NCI-H2196 treated with DMSO at 0.1 percent for 48 hours (cell line): ENCODE data around the gene RARRES2.
"Not testable (repeated sequence)": the region's sequence is repeated elsewhere in the genome, so short reads cannot be mapped to it uniquely, and the experiment has no call there.

ENCODE experiments used
- DNase-seq: peaks from one replicate; lab custom pipeline; 2025; ENCODE audit not compliant: unreplicated experiment; lab: John Stamatoyannopoulos, UW

Gene RARRES2

DNA sequence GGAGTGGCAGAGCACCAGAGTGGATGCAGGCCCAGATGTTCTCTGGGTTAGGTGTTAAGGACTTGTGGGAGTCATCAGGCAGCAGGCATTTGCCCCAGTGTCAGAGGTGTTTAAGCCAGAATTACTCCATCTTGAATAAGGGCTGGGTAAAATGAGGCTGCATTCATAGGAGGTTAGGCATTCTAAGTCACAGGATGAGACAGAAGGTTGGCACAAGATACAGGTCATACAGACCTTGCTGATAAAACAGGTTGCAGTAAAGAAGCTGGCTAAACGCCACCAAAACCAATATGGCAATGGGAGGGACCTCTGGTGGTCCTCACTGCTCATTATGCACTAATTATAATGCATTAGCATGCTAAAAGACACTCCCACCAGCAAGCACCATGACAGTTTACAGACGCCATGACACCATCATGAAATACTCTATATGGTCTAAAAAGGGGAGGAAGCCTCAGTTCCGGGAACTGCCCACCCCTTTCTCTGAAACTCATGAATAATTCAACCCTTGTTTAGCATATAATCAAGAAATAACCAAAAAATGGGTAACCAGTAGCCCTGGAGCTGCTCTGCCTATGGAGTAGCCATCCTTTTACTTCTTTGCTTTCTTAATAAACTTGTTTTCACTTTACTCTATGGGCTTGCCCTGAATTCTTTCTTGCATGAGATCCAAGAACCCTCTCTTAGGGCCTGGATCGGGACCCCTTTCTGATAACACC is 19.2 kb downstream of the RARRES2 start:
- DNase-seq: no peak

DNA sequence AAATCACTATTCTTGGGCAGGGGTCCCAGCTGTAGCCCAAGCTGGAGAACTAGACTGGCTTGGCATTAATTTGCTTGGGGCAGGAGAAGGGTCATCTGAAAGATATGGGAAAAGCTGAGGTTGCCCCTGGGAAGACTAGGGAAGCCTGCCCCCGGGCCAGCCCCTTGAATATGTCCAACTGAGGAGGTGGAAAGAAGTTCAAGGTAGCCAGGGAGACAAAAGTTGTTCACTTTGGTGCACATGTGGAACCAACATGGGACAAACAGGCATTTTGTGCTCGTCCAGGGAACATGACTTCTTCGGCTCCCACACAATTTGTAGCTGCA is 19.7 kb downstream of the RARRES2 start:
- DNase-seq: no peak

DNA sequence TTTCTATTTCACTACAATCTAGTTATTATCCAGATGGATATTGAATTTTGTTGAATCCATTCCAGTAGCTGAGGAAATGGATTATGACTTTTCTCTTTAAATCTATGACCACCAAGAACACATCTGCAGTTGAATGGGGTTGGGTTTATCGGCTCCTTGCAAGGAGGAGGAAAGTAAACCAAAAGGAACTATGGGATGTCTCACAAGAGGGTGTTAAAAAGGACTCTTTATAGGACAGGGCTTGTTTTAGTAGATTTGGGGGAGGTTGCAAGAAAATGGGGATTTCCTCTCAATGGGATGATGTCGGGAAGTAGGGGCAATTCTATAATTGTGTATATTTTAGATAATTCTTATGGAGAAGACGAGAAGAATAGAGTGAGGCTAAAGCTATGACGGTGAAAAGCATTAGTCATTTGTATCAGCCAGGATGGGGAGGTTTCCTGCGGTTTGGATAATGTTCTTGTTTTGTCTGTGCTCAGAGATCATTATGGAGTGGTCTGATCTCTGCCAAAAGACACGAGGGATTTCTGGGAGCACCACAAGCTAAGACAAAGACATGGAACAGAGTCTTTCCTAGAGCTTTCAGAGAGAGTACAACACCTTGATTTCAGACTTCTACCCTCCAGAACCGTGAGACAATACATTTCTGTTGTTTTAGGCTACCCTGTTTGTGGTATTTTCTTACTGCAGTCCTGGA is 23.5 kb downstream of the RARRES2 start:
- DNase-seq: no peak

- DNase-seq: not testable (repeated sequence)
Measured at GRCh38 chr7:150316987-150317386, 24.4 kb downstream of the RARRES2 start.

GRCh38 chr7:150314639-150315239 is 26.7 kb downstream of the RARRES2 start:
- no peak for DNase-seq

- DNase-seq: no peak
Measured at GRCh38 chr7:150313870-150314269, 27.6 kb downstream of the RARRES2 start.

GRCh38 chr7:150313367-150313809 is 28.0 kb downstream of the RARRES2 start:
- no peak for DNase-seq

DNA sequence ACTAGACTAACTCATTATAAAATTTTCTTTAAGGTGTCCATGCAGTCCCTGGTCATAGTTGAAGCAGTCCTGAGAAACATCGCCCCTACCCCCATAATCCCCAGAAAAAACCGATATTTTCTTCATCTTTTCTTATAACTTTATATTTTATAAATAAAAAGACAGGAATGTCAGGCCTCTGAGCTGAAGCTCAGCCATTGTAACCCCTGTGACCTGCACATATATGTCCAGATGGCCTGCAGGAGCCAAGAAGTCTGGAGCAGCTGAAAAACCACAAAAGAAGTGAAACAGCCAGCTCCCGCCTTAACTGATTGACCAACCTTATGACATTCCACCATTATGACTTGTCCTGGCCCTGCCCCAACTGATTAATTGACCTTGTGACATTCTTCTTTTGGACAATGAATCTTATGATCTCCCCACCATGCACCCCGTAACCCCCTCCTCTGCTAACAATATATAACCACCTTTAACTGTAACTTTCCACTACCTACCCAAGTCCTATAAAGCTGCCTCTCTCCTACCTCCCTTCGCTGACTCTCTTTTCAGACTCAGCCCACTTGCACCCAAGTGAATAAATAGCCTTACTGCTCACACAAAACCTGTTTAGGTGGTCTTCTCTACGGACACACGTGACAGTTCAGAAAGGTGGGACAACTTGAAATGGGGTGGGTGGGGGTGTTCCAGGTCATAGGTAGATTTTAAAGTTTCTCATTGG is 28.6 kb downstream of the RARRES2 start:
- not testable (repeated sequence) for DNase-seq

- no peak for DNase-seq
Measured at GRCh38 chr7:150311711-150312110, 29.7 kb downstream of the RARRES2 start.

DNA sequence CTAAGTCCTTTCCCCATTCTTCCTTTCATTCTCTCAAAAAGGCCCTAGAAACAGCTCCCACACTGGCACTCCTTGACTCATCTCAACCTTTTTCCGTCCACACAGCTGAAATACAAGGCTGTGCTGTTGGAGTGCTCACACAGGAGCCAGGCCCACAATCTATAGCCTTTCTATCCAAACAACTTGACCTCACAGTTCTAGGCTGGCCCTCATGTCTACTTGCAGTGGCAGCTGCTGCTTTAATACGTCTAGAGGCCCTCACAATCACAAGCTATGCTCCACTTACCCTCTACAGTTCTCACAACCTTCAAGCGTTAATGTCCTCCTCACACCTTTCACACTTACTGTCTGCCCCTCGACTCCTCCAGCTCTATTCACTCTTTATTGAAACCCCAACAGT is 30.3 kb downstream of the RARRES2 start:
- no peak for DNase-seq

DNA sequence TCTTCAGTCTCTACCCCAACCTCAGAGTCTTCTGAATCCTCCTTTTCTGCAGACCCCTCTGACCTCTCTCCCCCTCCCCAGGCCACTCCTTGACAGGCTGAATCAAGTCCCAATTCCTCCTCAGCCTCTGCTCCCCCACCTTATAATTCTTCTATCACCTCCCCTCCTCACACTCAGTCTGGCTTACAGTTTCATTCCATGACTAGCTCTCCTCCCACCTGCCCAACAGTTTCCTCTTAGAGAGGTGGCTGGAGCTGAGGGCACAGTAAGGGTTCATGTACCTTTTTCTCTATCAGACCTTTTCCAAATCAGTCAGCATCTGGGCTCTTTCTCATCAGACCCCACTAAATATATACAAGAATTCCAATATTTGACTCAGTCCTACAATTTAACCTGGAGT is 32.9 kb downstream of the RARRES2 start:
- DNase-seq: no peak

- DNase-seq: no peak
Measured at GRCh38 chr7:150307904-150308303, 33.5 kb downstream of the RARRES2 start.

- no peak for DNase-seq
Measured at GRCh38 chr7:150307129-150307528, 34.3 kb downstream of the RARRES2 start.

DNA sequence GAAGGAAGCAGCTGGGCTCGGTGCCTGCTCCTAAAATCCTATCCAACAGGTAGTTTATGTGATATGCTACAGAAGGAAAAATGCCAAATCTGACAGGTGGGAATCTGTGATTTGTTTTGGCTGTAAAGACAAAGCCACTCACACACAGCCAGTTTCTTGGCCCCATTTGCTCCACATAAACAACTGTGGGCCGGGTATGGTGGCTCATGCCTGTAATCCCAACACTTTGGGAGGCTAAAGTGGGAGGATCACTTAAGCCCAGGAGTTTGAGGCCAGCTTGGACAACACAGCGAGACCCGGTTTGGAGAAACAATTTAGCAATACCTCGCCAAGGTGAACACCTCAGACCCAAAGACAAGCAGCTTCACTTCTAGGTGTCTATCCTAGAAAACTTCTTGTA is 35.1 kb downstream of the RARRES2 start:
- DNase-seq: not testable (repeated sequence)

DNA sequence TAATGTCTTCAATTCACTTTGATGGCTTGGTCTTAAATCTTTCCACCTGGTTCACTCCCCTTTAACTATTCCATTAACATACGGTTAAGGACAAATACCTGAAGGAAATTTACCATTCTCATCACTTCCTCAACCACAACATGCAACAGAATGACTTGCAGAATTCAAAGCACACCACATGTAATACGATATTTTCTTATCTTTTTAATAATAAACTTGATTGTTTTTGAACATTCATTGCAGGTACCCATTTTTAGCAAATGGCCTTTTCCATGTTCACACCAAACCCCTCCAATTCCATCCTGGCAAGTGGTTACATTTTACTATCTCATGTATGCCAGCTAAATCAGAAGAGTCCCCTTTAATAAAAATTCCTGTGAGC is 35.5 kb downstream of the RARRES2 start:
- DNase-seq: not testable (repeated sequence)

DNA sequence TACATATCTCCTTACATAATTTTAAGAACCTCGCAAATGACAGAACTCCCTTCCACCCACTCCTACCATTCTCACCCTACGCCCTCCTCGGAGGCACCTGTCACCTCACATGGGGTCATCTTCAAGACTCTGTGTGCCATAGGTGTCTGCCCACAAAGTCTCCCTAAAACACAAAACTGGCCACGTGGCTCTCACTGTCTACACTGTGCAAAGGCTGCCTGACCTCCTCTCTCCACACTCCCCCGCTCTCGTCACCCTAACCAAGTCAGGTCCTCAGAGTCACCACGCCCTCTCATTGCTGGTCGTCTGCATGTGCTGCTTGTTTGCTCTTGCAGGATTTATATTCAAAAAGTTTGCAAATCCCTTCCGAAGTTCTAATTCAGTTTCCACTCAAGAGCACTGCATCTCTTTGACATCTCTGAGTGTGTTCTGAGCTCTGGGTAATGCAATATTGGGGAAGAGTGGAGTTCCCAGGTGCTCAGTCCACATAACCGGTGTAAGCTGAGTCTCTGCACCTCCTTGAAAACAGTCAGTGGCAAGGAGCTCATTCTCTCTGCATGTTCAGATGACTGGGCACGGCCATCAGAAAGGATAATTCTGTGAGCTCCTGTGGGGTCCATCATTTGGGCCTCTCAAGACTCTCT is 36.0 kb downstream of the RARRES2 start:
- DNase-seq: not testable (repeated sequence)

DNA sequence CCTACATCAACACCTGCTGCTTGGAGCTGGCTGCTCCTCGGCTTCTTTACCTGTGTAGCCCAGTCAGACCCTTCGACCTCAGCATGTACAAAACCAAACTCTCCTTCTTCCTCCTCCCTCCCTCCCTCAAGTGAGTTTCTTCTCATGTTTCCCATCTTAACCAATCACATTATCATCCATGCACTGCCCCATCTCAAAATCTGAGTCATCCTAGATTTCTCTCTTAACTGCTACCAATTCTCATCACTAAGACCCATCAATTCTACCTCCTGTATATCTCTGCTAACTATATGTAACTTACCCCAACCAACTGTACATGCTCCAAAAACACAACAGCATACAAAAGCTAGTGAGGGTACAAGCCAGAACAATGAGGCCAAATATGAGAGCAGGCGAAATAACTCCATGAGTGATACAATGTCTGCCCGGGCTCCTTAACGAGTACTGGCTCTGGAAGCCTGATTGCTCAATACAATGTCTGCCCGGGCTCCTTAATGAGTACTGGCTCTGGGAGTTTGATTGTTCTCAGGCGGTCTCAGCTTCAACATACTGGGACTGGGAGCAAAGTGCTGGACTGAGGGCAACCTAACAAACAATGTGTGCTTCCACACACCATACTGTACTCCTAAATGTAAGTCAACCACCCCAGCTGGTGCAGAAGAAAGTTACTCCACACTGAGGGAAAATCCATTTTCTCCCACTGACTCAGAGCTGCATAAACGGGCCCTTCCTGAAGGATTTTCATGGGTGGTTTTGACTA is 36.8 kb downstream of the RARRES2 start:
- DNase-seq: not testable (repeated sequence)

- not testable (repeated sequence) for DNase-seq
Measured at GRCh38 chr7:150302908-150303310, 38.5 kb downstream of the RARRES2 start.

- DNase-seq: not testable (repeated sequence)
Measured at GRCh38 chr7:150297978-150298377, 43.5 kb downstream of the RARRES2 start.

- DNase-seq: not testable (repeated sequence)
Measured at GRCh38 chr7:150296802-150297201, 44.6 kb downstream of the RARRES2 start.
